TTC549 (cell line): Measurements from ENCODE around the gene NCK2.

ENCODE experiments used
- FAIRE-seq: peaks from 2 replicates; lab custom pipeline; 2012; peaks lifted over from hg19 to GRCh38; lab: Jason Lieb, UNC

NCK2 gene

GRCh38 chr2:105852066-105852465 lies 107.4 kb downstream of the NCK2 start:
- no peak for FAIRE-seq

GRCh38 chr2:105853354-105854088 lies 108.8 kb downstream of the NCK2 start:
- FAIRE-seq, result no peak

GRCh38 chr2:105854972-105855371 lies 110.3 kb downstream of the NCK2 start:
- no peak for FAIRE-seq

GRCh38 chr2:105856581-105856980 lies 111.9 kb downstream of the NCK2 start:
- FAIRE-seq, result no peak

- no peak for FAIRE-seq
Measured at GRCh38 chr2:105857076-105857740, 112.5 kb downstream of the NCK2 start.

GRCh38 chr2:105858868-105859693 lies 114.4 kb downstream of the NCK2 start:
- FAIRE-seq, result no peak

GRCh38 chr2:105859694-105859951 lies 114.9 kb downstream of the NCK2 start:
- FAIRE-seq, result no peak

- no peak for FAIRE-seq
Measured at GRCh38 chr2:105860567-105860966, 115.9 kb downstream of the NCK2 start.

GRCh38 chr2:105861200-105861599 lies 116.5 kb downstream of the NCK2 start:
- no peak for FAIRE-seq

GRCh38 chr2:105862843-105863242 lies 118.1 kb downstream of the NCK2 start:
- no peak for FAIRE-seq

GRCh38 chr2:105864262-105864661 lies 119.5 kb downstream of the NCK2 start:
- FAIRE-seq, result no peak

GRCh38 chr2:105865222-105865913 lies 120.7 kb downstream of the NCK2 start:
- no peak for FAIRE-seq

- no peak for FAIRE-seq
Measured at GRCh38 chr2:105866216-105867185, 121.8 kb downstream of the NCK2 start.

- no peak for FAIRE-seq
Measured at GRCh38 chr2:105867587-105867986, 122.9 kb downstream of the NCK2 start.

- no peak for FAIRE-seq
Measured at GRCh38 chr2:105868060-105868459, 123.3 kb downstream of the NCK2 start.

- no peak for FAIRE-seq
Measured at GRCh38 chr2:105869341-105869740, 124.6 kb downstream of the NCK2 start.

GRCh38 chr2:105870062-105870461 lies 125.3 kb downstream of the NCK2 start:
- FAIRE-seq, result no peak

- no peak for FAIRE-seq
Measured at GRCh38 chr2:105870858-105871257, 126.1 kb downstream of the NCK2 start.

GRCh38 chr2:105872142-105872728 lies 127.5 kb downstream of the NCK2 start:
- FAIRE-seq, result no peak

GRCh38 chr2:105872830-105873229 lies 128.1 kb downstream of the NCK2 start:
- FAIRE-seq, result no peak

- FAIRE-seq, result no peak
Measured at GRCh38 chr2:105873281-105873680, 128.6 kb downstream of the NCK2 start.
